Measurements from ENCODE around the gene TMEM134.
"Not testable (repeated sequence)": the region's sequence is repeated elsewhere in the genome, so short reads cannot be mapped to it uniquely, and the experiment has no call there.

Gene TMEM134

GRCh38 chr11:67500831-67501715 is 32.0 kb upstream of the TMEM134 start:
- no peak for DNase-seq

GRCh38 chr11:67500484-67500821 is 31.4 kb upstream of the TMEM134 start:
- no peak for DNase-seq

GRCh38 chr11:67499808-67500483 is 30.9 kb upstream of the TMEM134 start:
- no peak for DNase-seq

- no peak for DNase-seq
Measured at GRCh38 chr11:67498544-67498972, 29.5 kb upstream of the TMEM134 start.

- no peak for DNase-seq
Measured at GRCh38 chr11:67497656-67498291, 28.7 kb upstream of the TMEM134 start.

- DNase-seq: no peak
Measured at GRCh38 chr11:67496113-67496512, 27.1 kb upstream of the TMEM134 start.

GRCh38 chr11:67495234-67496005 is 26.4 kb upstream of the TMEM134 start:
- no peak for DNase-seq

- no peak for DNase-seq
Measured at GRCh38 chr11:67494371-67495233, 25.6 kb upstream of the TMEM134 start.

- DNase-seq: no peak
Measured at GRCh38 chr11:67493548-67494370, 24.7 kb upstream of the TMEM134 start.

GRCh38 chr11:67492801-67493547 is 23.9 kb upstream of the TMEM134 start:
- DNase-seq: no peak

GRCh38 chr11:67492069-67492727 is 23.1 kb upstream of the TMEM134 start:
- DNase-seq: no peak

- DNase-seq: no peak
Measured at GRCh38 chr11:67491276-67492068, 22.4 kb upstream of the TMEM134 start.

GRCh38 chr11:67490727-67491065 is 21.6 kb upstream of the TMEM134 start:
- no peak for DNase-seq

- no peak for DNase-seq
Measured at GRCh38 chr11:67489885-67490726, 21.1 kb upstream of the TMEM134 start.

- DNase-seq: no peak
Measured at GRCh38 chr11:67489203-67489884, 20.3 kb upstream of the TMEM134 start.

GRCh38 chr11:67486481-67487195 is 17.6 kb upstream of the TMEM134 start:
- DNase-seq: no peak

- DNase-seq: not testable (repeated sequence)
Measured at GRCh38 chr11:67485873-67486361, 16.9 kb upstream of the TMEM134 start.
